Measurements from ENCODE around the gene COLEC11.

GRCh38 chr2:3649581-3649980 lies 54.7 kb downstream of the COLEC11 start:
- TF ChIP-seq CTCF (IDR thresholded peaks at IDR 0.05) (no peak), NFYB (CRISPR knock-in tag; conservative IDR thresholded peaks at IDR 0.05; ENCODE audit: low read depth) (no peak)
